ENCODE data around the gene ANKRD42. TPM values are rescaled to one million over a fixed set of nuclear protein-coding genes. Genes with fewer than 3 reads are reported as not detected.

ANKRD42 gene
- 10 to 100 TPM; 11.8 to 13.0 (median 12.6) TPM for total RNA-seq

DNA sequence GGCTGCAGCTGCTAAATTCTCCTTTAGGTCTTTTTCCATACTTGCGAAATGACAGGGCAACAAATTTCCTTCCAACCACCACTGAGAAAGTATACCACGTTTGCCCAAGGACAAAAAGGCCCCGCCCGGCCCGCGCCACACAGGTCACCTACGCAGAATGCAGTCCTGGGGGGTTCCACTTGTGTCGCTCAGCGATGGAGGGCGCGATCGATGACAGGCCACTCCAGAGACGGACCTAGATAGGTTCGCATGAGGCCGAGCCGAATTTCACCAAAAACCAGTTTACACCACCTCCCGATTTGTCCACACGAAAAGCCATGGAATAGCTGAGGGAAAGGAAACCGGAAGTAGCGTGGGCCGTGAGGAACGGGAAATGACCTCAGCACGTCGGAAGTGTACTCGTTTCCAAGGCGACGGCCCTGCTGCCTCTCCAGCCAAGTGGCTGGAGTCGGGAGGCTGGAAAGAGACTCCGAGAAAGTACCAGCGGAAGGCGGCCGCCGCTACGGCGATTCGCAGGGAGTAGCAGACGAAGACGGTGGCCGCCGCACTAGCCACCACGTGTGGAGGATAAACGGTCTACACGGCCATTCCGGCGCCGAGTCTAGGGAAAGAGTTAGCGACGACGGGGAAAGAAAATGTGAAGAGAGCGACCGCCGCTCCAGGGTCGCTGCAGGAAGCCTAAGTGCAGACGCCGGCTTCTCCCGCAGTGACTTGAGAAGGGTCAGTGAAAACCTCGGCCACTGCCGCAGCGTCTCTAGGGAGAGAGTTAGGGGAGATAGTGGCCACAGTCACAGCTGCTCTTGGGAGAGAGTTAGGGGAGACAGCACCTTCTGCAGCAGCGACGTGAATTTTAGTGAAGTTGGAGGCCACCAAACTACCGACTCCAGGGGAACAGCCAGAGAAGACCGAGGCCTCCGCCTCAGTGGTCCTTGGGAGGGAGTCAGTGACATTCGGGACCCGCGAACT is at the start of gene ANKRD42:
ANKRD42 (plus strand) TSS at position 398 of the 966 bp plus-strand sequence. CDS start 959 bp downstream, outside the sequence.
- Histone ChIP-seq H3K27ac (replicated peaks in 1 of 4) (peak within 1 kb of the TSS; percentile 90 to 95 (median 92)), H3K36me3 (peaks cover 21 to 39% (median 36%) of the 10 kb centered on the region in 4 donors), H3K27me3 (no peaks in the 10 kb centered on the region), H3K9me3 (no peaks in the 10 kb centered on the region), H3K4me3 (peak within 1 kb of the TSS; percentile 72 to 86 (median 79)), H3K4me1 (peaks cover 29 to 53% (median 45%) of the 10 kb centered on the region in 4 donors)
- 0% methylated on average over 61 of the region's 67 CpGs for WGBS
- intact Hi-C loops (cut with DNase I) = loop anchor here (5.0 kb wide), 2 partner anchors 36 to 291 kb away; partner anchors contain the start of genes DDIAS, PCF11 and PRCP
- DNase-seq (ENCODE audit: extremely low spot score) = peak; percentile 99
- TF ChIP-seq POLR2A (IDR thresholded peaks at IDR 0.05; ENCODE audit: low read depth) = peak; percentile 51
- no peak for TF ChIP-seq EP300 (IDR thresholded peaks at IDR 0.05)
- TF ChIP-seq POLR2AphosphoS5 (IDR thresholded peaks at IDR 0.05) = peak; percentile 95 to 96
- TF ChIP-seq CTCF (IDR thresholded peaks at IDR 0.05) = peak in 1 of 3 experiments; percentile 8

- DNase-seq (ENCODE audit: extremely low spot score) = no peak
- intact Hi-C loops (cut with DNase I) = no loop called here
- Histone ChIP-seq H3K27ac (replicated peaks in 1 of 4) (no peak overlapping the region), H3K36me3 (no peaks in the 10 kb centered on the region), H3K9me3 (no peaks in the 10 kb centered on the region), H3K4me3 (no peak overlapping the region), H3K4me1 (no peaks in the 10 kb centered on the region), H3K27me3 (no peaks in the 10 kb centered on the region)
- WGBS = 79% methylated on average over 4 of the region's 4 CpGs
- TF ChIP-seq CTCF (IDR thresholded peaks at IDR 0.05) (no peak), EP300 (IDR thresholded peaks at IDR 0.05) (no peak), POLR2AphosphoS5 (IDR thresholded peaks at IDR 0.05) (no peak), POLR2A (IDR thresholded peaks at IDR 0.05; ENCODE audit: low read depth) (no peak)
These were observed 45.6 kb upstream of the ANKRD42 start for GRCh38 chr11:83147895-83148294.

DNA sequence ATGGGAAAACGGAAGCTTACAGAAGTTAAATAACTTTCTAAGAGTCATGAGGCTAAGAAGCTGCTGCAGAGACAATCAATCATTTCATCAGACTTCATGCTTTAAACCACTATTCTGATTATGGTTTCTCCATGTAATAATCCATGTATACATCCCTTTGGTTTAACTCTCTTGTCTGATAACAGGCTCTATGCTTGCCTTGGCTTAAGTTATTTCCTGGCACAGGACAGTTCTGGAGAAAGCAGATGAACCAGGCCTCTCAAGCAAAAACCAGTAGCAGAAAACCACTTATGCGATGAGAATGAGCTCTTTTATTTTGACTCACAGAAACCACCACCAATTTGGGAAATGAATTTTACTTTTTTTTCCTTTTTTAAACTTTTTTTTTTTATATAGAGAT is 43.1 kb upstream of the ANKRD42 start:
- Histone ChIP-seq H3K27me3 (no peaks in the 10 kb centered on the region), H3K9me3 (no peaks in the 10 kb centered on the region), H3K4me1 (peaks cover 0 to 3% (median under 1%) of the 10 kb centered on the region in 4 donors), H3K4me3 (no peak overlapping the region), H3K27ac (replicated peaks in 1 of 4) (no peak overlapping the region), H3K36me3 (no peaks in the 10 kb centered on the region)
- TF ChIP-seq POLR2A (IDR thresholded peaks at IDR 0.05; ENCODE audit: low read depth) (no peak), POLR2AphosphoS5 (IDR thresholded peaks at IDR 0.05) (no peak), CTCF (IDR thresholded peaks at IDR 0.05) (no peak), EP300 (IDR thresholded peaks at IDR 0.05) (no peak)
- no peak for DNase-seq (ENCODE audit: extremely low spot score)
- intact Hi-C loops (cut with DNase I) = loop anchor here (10.0 kb wide), 1 partner anchor 156 kb away; no protein-coding TSS in a partner anchor
- WGBS = 96% methylated on average over 2 of the region's 2 CpGs

DNA sequence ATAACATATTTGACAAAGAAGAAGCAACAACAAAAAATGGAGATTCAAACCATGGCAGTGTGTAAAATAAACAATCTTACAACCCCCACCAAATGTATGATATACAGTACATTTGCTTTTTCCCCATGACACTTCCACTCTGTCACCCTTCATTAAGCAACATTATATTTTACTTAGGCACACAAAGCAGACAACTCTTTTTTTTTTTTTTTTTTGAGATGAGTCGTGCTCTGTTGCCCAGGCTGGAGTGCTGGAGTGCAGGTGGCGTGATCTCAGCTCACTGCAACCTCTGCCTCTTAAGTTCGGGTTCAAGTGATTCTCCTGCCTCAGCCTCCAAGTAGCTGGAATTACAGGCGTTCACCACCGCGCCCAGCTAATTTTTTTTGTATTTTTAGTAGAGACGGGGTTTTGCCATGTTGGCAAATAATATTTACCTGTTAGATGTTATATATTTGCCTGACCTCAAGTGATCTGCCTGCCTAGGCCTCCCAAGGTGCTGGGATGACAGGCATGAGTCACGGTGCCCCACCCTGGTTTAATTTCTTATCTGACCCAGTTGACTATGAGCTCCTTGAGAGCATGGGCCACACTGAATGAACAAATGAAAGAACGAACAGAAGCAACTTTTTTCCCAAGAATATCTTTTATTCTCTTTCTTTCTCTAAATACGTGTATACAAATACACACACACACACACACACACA is 42.1 kb upstream of the ANKRD42 start:
- no peaks in the 10 kb centered on the region for H3K36me3 ChIP-seq
- intact Hi-C loops (cut with DNase I) = loop anchor here (10.0 kb wide), 1 partner anchor 157 kb away; no protein-coding TSS in a partner anchor
- WGBS = 88% methylated on average over 10 of the region's 10 CpGs
- no peak for DNase-seq (ENCODE audit: extremely low spot score)
- no peak overlapping the region for H3K4me3 ChIP-seq
- no peak overlapping the region for H3K27ac ChIP-seq (replicated peaks in 1 of 4)
- no peaks in the 10 kb centered on the region for H3K27me3 ChIP-seq
- TF ChIP-seq CTCF (IDR thresholded peaks at IDR 0.05) (no peak), EP300 (IDR thresholded peaks at IDR 0.05) (no peak), POLR2AphosphoS5 (IDR thresholded peaks at IDR 0.05) (no peak), POLR2A (IDR thresholded peaks at IDR 0.05; ENCODE audit: low read depth) (no peak)
- H3K9me3 ChIP-seq = no peaks in the 10 kb centered on the region
- peaks cover 0 to 6% (median 5%) of the 10 kb centered on the region in 4 donors for H3K4me1 ChIP-seq

All from esophagus muscularis mucosa (tissue), 4 donors.